SK-N-DZ (cell line): ENCODE data around the gene RAC3.

Experiments used
- DNase-seq: peaks from one replicate; pipeline ENCODE4 v3.0.0-alpha.2; 2015; ENCODE audit warnings: low spot score

The RAC3 gene

DNA sequence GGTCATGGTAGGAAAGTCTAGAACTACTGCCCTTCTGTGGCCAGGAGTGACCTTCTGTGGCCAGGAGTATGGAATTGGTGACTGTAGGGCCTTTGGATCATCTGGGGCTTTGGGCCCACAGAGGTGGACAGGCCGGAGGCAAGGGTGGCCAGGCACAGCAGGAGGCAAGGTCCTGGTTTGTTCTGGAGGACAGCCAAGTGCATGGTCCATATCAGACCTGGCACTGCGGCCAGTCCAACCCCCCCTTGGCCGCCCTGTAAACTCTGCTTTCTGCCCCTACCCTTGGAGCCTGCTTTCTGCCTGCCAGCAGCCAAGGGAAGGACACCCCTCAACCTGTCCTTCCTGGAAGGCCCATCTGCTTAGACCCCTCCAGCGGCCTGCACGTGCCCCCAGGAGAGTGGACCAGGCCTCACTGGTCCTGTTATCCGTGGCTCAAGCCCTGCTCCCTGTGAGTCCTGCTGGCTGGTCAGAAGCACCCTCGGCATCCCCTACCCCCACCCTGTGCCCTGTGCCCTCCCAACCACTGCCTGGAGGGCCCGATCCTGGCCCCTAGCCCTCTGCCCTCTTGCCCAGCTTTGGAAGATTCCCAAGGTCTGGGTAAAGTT, 8.3 kb downstream of the RAC3 start:
- no peak for DNase-seq

DNA sequence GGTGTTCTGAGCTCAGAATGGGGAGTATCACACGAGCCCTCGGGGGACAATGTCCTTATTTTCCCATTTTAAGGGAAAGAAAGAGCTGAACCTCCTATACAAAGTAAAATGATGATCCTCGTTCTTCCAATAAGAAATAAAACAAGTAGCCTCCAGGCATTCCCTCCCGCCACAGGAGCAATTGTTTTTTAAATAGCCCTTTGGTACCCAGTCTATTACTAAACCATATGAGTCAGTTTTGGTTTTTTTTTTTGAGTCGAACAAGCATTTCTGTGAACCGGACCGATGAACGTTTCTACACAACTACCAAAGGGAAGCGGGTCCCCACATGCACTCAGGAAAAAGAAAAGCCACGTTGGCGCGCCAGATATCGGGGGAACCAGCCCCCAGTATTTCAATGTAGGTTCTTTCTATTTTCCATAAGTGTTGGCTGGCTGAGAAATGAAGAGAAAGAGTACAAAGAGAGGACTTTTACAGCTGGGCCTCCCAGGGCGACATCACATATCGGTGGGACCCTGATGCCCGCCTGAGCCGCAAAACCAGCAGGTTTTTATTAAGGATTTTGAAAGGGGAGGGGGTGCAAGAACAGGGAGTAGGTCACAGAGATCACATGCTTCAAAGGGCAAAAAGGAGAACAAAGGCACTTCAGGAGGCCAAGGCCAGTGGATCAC, 9.8 kb downstream of the RAC3 start:
- DNase-seq = no peak

DNA sequence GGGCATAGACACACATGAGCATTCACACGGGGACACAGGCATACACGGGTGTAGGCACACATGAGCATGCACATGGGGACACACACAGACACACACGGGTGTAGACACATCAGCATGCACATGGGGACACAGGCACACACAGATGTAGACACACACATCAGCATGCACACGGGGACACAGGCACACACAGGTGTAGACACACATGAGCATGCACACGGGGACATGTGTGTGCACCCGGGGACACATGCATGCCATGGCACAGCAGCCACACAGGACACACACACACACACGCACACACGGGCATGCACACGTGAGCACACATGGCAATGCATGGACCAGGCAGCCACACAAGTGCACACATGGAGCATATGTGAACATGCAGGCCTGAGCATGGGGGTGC, 11.2 kb downstream of the RAC3 start:
- no peak for DNase-seq

DNA sequence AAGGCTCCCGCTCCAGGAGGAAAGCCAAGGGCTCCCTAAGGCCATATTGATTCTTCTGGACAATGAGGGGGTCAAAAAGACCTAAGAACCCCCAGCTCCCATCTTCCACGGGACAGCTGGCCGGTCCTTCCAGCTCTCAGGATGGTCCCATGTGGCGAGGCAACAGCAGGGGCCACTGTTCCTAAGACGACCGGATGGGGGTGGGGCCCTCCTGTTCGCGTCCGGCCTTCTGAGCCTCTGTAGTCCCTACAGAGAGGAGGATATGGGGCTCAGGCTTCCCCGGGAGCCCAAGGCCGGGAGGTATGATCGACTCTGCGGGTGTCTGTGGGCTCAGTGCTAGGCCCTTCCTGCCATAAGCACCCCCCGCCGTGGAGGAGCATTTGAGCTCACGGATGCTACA, 12.0 kb downstream of the RAC3 start:
- DNase-seq = no peak

DNA sequence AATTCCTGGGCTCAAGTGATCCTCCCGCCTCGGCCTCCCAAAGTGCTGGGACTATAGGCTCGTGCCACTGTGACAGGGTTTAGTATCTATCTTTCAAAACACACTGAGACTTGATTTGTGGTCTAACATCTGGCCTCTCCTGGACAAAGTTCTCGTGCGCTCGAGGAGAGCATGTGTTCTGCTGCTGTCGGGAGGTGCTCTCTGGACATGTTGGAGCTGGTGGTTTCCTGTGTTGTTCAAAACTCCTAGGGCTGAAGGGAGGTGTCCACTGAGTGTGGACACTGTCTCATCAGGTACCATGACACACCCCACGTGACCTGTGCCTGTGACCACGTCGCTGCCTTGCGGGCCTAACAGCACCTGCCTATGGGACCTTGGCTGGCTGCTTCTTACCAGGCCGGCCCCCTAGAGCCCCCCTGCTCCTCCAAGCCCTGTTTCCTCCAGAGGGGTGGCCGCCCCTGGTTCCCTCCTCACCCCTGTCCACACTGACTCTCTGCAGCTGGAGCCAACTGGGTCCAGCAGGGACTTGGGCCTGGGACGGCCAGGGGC, 14.5 kb downstream of the RAC3 start:
- DNase-seq = no peak

DNA sequence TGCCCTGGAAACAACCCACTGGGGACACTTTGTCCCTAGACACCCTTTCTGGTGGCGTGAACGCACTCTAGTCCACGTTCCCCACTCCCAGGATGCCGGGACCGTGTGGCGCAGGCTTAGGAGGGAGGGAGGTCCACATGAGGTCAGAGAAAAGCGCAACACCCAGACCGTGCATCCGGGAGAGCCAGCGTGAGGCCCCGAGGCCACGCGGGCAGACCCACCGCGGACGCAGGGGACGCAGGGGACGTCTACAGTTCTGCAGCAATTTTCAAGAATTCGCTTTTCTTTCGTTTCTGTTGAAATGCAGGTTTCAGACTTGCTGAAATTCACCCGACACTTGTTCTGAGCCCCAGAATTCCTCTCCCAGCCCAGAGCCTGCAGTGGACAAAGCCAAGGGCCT, 15.4 kb downstream of the RAC3 start:
- no peak for DNase-seq

DNA sequence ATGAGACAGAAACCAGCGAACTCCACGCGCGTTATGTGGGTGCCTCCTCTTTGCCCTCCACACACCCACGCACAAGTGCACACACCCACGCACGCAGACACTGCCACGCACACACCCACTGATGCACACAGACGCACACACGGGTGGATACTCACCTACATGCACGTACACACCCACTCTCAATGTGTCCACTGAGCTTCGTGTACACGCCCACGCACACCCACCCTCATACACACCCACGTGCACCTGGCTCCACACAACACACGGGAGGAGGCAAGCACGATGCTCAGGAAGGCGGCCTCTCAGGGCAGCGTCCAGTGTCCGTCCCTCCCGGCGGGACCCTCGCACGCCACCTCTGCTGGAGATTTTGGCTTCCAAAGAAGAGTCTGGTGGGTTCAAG, 15.9 kb downstream of the RAC3 start:
- no peak for DNase-seq

DNA sequence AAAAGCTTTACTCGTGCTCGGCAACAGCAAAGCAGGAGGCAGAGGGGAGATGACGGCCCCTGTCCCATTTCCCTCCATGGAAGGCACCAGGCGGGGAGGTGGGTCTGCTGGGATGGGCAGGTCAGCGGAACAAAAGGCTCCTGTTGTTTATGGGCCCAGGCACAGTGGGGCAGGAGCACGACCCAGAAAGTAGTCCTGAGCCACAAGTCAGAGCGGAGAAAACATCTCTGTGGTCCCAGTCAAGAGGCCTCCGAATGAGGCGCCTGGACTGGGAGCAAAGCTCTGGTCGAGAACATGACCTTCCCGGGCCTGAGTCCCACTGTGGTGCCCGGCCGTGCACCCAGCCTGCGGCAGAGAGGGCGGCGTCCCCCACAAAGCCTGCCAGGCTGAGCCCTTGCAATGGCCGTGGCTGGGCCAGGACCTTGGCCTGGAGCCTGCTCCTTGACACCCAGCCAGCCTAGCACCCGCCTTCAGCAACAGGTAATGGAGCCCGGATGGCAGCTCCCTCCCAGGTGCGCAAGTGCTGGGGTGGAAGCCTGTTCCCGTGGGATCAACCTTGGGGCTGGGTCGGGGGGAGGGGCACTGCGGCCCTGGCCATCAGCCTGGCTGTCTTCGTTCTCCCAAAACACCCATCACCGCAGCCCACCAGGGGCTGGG, 16.6 kb downstream of the RAC3 start:
- DNase-seq = no peak

DNA sequence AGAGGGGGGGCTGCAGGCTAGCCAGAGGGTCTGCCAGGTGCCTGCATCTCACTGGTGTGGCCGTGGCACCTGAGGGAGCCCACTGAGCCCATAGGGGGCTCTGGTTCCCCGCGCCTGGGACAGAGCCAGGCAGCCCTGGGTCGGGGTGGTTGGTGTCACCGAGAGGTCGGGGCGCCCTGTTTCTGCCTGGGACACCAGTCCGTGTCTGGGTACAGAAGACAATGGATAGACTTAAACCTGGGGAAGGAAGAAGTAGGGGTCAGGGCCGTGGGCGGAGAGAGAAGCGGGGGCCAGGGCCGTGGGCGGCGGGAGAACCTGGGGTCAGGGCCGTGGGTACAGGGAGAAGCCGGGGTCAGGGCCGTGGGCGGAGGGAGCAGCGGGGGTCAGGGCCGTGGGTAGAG, 17.1 kb downstream of the RAC3 start:
- DNase-seq = no peak

DNA sequence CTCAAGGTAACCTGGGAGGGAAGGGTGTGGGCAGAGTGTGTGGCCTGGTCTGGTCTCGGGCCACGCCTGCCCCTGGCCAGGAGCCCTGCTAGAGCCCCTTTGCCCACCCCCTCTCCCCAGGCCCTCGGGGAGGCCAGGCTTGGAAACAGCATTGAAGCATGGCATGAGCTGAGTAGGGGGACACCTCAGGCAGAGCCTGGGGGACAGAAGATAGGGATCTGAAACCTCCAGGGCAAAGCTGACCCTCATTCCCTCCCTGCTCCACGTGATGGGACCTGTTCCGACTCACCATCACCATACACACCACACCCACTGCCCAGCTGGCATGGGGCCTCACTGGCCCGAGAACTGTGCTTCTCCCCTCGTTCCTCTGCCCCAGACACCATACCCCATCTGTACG, 17.6 kb downstream of the RAC3 start:
- no peak for DNase-seq

DNA sequence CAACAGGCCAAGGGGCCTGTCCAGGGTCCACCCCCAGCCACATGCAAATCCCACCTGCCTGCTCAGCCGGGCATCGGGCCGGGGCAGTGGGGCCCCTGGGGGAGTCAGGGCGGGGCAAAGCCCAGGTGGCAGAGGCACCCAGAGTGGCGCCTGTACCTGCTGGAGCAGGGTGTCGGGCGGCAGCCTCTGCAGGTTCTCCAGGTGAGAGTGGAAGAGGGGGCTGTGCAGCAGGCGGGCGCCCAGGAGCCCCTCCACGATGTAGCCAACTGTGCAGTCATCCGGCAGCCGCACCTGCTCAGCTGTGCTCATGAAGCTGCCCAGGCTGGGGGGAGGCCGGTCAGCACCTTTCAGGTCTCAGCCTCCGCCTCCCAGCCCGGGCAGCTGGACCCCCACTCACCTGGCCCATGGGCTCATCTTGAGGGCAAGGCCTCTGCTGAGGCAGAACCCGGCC, 18.1 kb downstream of the RAC3 start:
- no peak for DNase-seq

DNA sequence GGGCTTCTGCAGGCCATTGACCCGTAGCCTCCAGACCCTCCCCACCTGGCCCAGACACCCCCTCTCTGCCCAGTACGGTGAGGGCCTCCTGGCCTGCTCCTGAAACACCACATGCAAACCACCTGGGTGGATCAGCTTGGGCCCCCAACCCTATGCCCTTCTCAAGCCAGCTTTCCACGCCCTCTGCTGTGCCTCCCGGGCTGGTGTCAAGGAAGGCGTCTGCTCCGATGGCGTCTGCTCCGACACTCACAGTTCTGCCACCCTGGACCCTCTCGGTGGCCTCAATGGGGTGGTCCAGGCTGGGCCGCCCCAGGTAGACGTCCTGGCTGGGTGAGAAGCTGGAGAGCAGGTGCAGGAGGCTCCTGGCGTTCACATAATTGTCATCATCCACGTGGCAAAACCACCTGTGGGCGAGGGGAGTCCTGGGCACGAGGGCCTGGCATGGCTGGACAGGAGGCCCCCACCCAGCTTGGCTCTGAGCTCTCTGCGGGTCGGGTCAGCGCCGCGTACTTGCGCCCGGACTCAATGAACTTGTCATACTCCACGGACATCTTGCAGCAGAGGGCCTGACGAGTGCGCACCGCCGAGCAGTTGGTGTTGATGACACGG, 18.8 kb downstream of the RAC3 start:
- DNase-seq = no peak

DNA sequence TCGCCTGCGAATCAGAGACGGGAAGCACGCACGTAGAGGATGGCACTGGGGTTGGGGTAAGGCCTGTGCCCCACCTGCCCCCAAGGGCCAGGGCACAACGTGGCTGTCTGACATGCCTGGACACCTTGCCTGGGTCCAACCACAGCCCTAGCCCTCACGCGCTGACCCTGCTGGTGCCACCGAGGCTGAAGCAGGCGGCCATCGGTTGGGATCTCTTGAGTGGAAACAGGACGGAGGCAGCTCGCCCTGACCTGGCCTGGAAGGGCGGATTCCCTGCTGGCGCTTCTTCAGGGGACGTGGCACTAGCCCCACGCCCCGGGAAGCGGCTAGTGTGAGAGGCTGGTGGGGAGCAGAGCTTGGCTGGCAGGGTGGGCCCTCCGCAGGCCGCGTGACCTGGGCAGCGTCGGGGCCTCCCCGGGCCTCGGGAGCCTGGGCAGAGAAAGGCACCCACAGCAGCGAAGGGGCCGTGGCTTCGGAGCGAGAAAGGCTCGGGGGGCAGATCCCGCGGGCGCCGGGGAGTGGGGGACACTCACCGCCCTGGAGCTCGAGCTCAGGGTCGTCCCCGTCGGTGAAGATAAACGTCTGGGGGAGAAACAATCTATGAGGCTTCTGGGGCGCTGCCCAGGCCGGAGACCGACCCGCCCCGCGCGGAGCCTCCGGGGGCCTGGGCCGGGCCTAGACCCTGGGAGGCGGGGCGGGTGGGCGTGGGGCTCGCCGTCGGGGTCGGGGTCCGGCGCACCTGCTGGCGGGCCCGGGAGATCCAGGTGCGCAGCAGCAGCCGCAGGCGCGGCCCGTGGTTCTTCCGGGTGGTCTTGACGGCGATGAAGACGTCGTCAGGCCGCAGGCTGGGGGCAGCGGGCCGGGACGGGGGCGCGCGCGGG, 19.5 kb downstream of the RAC3 start:
- no peak for DNase-seq

DNA sequence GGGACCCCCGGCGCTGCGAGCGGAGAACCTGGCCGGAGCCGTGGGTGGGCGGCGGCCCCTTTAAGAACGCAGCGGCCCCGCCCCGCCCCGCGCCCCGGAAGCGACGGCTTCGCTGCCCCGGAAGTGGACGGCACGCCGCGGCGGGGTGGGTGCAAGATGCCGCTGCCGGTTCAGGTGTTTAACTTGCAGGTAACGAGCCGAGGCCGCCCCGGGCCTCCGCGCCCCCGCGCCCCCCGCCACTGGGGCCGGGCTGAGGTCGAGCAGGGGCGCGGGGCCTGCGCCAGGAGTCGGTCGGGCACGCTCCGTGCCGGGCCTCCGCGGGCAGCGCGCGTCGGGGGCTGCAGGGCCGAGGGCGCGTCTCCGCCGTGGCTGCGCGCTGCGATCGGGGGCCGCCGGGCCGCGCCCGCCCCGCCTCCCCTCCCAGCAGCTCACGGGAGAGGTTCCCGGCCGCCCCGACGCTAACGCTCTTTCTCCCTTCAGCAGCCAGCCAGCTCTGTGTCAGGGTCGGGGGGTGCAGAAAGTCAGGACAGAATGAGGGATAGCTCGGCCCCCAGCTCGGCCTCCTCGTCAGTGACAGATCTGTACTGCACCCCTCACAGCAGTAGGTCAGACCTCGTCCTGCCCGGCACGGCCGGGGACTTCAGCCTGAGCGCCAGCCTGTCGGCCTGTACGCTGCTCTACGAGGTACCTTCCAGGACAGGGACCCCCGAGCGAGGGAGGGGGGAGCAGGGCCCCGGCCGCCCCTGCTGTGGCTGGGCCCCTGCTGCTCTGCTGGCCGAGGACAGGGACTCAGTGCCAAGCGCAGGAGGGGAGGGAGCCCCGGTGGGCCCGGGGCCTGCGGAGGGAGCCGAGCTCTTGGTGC, 20.5 kb downstream of the RAC3 start, which contains the start of the genes GPS1 and RFNG:
TSS of gene GPS1 (plus strand) at position 123 of the 862 bp plus-strand sequence. CDS start at position 157, 34 bp downstream.
TSS of gene RFNG (minus strand) at position 36 of the 862 bp plus-strand sequence. CDS start 45 bp downstream, outside the sequence.
- DNase-seq = peak; percentile 56

DNA sequence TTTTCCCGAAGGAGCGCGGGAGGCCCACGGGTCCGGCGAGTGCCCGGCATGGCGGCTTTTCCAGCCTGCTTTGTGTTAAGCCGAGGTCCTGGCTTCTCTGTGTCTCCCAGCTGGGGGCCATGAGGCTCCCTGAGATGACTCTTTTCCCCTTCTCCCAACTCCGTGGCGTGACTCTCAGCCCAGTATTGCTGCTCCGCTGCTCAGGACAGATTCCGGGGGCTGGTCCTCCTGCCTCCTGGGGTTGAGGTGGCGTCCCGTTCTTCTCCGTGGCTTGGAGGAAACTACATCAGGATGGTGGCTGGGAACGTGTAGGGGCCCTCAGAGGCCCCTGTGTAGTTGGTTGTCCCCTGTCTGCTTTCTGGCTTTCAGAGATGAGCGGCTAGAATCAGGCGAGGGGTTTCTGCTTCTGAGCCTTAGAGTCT, 21.2 kb downstream of the RAC3 start:
- no peak for DNase-seq

DNA sequence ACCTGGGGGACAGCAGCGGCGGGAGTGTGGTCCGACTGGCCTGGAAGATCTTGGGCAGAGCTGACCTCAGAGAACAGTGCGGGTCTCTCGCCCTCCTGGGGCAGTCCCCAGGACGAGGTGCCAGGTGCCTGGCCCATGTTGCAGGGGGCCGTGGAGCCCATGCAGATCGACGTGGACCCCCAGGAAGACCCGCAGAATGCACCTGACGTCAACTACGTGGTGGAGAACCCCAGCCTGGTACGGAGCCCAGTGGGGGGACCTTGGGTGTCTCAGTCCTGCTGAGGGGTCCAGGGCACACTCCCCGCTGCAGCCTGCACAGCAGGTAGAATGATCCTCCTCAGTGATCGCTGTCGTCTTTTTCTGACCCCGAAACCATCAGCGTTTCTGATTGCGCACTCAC, 21.7 kb downstream of the RAC3 start:
- DNase-seq = no peak

DNA sequence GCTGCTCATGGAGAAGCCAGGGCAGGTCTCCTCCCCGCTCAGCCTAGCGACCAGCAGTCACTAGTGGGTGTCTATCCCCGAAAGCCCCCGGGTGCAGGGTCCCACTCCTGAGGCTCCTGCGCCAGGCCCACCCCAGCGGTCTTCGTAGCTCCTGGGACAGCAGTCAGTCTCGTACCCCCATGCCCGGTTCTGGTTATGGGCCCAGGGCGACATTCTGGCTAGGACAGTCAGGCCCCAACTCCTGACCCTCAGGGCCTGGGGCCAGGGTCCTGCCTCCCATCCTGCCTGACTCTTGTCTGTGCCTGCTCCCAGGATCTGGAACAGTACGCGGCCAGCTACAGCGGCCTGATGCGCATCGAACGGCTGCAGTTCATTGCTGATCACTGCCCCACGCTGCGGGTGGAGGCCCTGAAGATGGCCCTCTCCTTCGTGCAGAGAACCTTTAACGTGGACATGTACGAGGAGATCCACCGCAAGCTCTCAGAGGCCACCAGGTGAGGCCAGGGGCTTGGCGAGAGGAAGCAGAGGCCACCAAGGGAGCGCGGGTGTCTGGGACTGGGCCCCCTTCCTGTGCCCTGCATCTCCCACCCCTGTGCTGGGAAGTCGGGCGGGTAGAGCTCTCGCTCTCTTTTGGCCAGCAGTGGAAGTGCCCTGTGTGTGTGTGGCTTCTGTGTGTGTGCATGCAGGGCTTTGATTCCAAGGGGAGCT, 22.2 kb downstream of the RAC3 start:
- DNase-seq = no peak

DNA sequence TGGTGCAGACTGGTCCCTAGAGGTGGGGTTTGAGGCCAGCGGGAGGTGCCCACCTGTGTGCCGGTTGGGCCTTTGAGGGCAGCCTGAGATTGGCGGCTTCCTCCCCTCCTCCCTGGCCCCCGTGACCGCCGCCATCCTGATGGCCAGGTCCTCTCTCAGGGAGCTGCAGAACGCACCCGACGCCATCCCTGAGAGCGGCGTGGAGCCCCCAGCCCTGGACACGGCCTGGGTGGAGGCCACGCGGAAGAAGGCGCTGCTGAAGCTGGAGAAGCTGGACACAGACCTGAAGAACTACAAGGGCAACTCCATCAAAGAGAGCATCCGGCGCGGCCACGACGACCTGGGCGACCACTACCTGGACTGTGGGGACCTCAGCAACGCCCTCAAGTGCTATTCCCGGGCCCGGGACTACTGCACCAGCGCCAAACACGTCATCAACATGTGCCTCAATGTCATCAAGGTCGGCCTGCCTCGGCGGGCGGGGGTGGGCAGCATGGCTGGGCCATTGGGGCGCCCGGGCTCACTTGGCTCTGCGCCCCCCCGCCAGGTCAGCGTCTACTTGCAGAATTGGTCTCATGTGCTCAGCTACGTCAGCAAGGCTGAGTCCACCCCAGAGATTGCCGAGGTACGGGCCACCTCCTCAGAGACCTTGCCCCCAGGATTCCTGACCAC, 23.0 kb downstream of the RAC3 start:
- no peak for DNase-seq
